HG02623 (cell line): ENCODE measurements around the gene MCFD2.
A peak's percentile ranks its signal among the peaks of the same experiment; 100 is the strongest.

Experiments used
- ATAC-seq: cut with Tn5 transposase; IDR thresholded peaks from one replicate; pipeline ENCODE4 v1.9.1; 2021; ENCODE audit warnings: moderate library complexity; ENCODE audit not compliant: unreplicated experiment

Gene MCFD2

GRCh38 chr2:46939626-46940359 is 24.2 kb upstream of the MCFD2 start:
- ATAC-seq = no peak

GRCh38 chr2:46937471-46937901 is 21.9 kb upstream of the MCFD2 start:
- ATAC-seq = no peak

- no peak for ATAC-seq
Measured at GRCh38 chr2:46936566-46936965, 21.0 kb upstream of the MCFD2 start.

GRCh38 chr2:46935071-46935470 is 19.5 kb upstream of the MCFD2 start:
- no peak for ATAC-seq

GRCh38 chr2:46929612-46930011 is 14.0 kb upstream of the MCFD2 start:
- no peak for ATAC-seq

- no peak for ATAC-seq
Measured at GRCh38 chr2:46926863-46927262, 11.3 kb upstream of the MCFD2 start.

- no peak for ATAC-seq
Measured at GRCh38 chr2:46925474-46926351, 10.1 kb upstream of the MCFD2 start.

GRCh38 chr2:46924608-46925007 is 9.0 kb upstream of the MCFD2 start:
- no peak for ATAC-seq

GRCh38 chr2:46924038-46924437 is 8.4 kb upstream of the MCFD2 start:
- ATAC-seq = no peak

GRCh38 chr2:46923041-46923528 is 7.5 kb upstream of the MCFD2 start:
- ATAC-seq = no peak

- no peak for ATAC-seq
Measured at GRCh38 chr2:46922606-46923005, 7.0 kb upstream of the MCFD2 start.

GRCh38 chr2:46921676-46922448 is 6.3 kb upstream of the MCFD2 start:
- no peak for ATAC-seq

- ATAC-seq = no peak
Measured at GRCh38 chr2:46917628-46918027, 2.0 kb upstream of the MCFD2 start.

- peak; percentile 86 for ATAC-seq
Measured at GRCh38 chr2:46915811-46916630, 415 bp upstream of the MCFD2 start.

GRCh38 chr2:46914578-46915230 is 902 bp downstream of the MCFD2 start:
- ATAC-seq = no peak

- no peak for ATAC-seq
Measured at GRCh38 chr2:46913471-46914381, 1.9 kb downstream of the MCFD2 start.

GRCh38 chr2:46909771-46910419 is 5.7 kb downstream of the MCFD2 start:
- ATAC-seq = peak; percentile 82

GRCh38 chr2:46909150-46909549 is 6.5 kb downstream of the MCFD2 start:
- no peak for ATAC-seq
